ENCODE measurements around the gene DENND1A. TPM values are rescaled to one million over a fixed set of nuclear protein-coding genes. Genes with fewer than 3 reads are reported as not detected.

The DENND1A gene
- total RNA-seq, 2 donors from 2014 or later = 18.9 to 26.8 TPM

DNA sequence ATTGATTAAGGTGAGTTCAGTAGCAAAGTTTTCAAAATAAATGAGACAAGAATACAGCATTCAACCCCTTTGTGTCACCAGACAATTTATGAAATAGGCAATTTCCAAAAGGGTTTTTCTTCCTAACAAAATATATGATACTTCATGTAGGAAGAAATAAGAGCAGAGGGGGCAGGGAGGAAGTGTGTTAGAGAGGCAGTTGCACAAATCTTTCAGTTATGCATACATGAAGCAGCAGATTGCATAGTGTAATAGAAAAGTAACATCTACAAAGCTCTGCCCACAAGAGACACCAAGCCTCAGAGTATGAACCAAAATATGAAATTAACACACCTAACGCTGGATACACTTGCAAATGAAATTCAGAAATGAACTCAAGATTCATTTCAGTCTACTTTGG, 157.0 kb downstream of the DENND1A start:
- Histone ChIP-seq H3K36me3 (no peaks in the 10 kb centered on the region), H3K27ac (no peak overlapping the region), H3K4me1 (replicated peaks) (no peaks in the 10 kb centered on the region), H3K4me3 (no peak overlapping the region), H3K9me3 (no peaks in the 10 kb centered on the region), H3K27me3 (replicated peaks; ENCODE audit: insufficient read depth) (no peaks in the 10 kb centered on the region)
- TF ChIP-seq POLR2A (IDR thresholded peaks at IDR 0.05) (no peak), POLR2AphosphoS5 (IDR thresholded peaks at IDR 0.05) (no peak)
- TF ChIP-seq, protein P1, sequence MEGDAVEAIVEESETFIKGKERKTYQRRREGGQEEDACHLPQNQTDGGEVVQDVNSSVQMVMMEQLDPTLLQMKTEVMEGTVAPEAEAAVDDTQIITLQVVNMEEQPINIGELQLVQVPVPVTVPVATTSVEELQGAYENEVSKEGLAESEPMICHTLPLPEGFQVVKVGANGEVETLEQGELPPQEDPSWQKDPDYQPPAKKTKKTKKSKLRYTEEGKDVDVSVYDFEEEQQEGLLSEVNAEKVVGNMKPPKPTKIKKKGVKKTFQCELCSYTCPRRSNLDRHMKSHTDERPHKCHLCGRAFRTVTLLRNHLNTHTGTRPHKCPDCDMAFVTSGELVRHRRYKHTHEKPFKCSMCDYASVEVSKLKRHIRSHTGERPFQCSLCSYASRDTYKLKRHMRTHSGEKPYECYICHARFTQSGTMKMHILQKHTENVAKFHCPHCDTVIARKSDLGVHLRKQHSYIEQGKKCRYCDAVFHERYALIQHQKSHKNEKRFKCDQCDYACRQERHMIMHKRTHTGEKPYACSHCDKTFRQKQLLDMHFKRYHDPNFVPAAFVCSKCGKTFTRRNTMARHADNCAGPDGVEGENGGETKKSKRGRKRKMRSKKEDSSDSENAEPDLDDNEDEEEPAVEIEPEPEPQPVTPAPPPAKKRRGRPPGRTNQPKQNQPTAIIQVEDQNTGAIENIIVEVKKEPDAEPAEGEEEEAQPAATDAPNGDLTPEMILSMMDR (IDR thresholded peaks at IDR 0.05) = no peak
- intact Hi-C loops (cut with DNase I) = no loop called here
- DNase-seq (ENCODE audit: low spot score) = no peak
- WGBS = 93% methylated on average over 1 of the region's 1 CpG

DNA sequence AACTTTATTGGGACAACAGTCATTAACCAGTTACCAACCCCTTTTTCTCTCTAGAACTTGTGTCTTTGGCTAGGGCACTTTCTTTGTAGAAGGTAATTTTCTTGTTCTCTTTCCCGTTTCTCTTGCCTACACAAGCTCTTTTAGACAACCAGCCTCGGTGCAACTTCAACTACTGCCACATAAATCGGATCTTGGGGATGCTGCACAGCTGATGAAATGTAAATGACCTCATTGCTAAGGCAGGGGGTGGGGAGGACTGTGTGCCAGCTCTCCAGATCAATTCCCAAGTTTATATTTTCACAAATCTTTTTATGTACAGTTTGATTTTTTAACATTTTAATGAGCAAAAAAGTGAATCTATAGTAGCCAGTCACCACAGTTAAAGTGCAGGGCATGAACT, 157.6 kb downstream of the DENND1A start:
- no peaks in the 10 kb centered on the region for H3K9me3 ChIP-seq
- DNase-seq (ENCODE audit: low spot score) = no peak
- H3K4me3 ChIP-seq = no peak overlapping the region
- TF ChIP-seq POLR2A (IDR thresholded peaks at IDR 0.05) (no peak), POLR2AphosphoS5 (IDR thresholded peaks at IDR 0.05) (no peak)
- TF ChIP-seq, protein P1 (IDR thresholded peaks at IDR 0.05) = no peak
- intact Hi-C loops (cut with DNase I) = no loop called here
- no peaks in the 10 kb centered on the region for H3K36me3 ChIP-seq
- 83% methylated on average over 3 of the region's 3 CpGs for WGBS
- H3K27me3 ChIP-seq (replicated peaks; ENCODE audit: insufficient read depth) = no peaks in the 10 kb centered on the region
- H3K4me1 ChIP-seq (replicated peaks) = no peaks in the 10 kb centered on the region
- H3K27ac ChIP-seq = no peak overlapping the region

DNA sequence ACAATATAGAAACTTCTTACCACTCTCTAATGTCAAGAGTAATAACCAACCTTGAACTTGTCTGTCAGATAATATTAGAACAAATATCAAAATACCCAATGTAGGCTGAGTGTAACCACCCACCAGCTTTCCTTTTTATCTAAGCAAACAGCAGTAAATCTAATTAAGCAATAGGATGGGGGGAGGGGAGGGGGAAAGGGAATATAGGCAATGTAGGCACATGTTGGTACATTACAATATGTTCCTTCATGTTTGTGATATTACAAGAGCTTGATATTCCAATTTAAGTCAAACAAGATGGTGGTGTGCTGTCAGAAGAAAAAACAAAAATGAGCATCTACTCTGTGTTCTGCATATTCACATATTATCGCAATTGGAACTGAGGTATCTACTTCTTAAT, 158.2 kb downstream of the DENND1A start:
- Histone ChIP-seq H3K27ac (no peak overlapping the region), H3K27me3 (replicated peaks; ENCODE audit: insufficient read depth) (no peaks in the 10 kb centered on the region), H3K36me3 (no peaks in the 10 kb centered on the region), H3K9me3 (no peaks in the 10 kb centered on the region), H3K4me1 (replicated peaks) (no peaks in the 10 kb centered on the region), H3K4me3 (no peak overlapping the region)
- intact Hi-C loops (cut with DNase I) = no loop called here
- 100% methylated on average over 1 of the region's 1 CpG for WGBS
- TF ChIP-seq, protein P1 (IDR thresholded peaks at IDR 0.05) = no peak
- TF ChIP-seq POLR2A (IDR thresholded peaks at IDR 0.05) (no peak), POLR2AphosphoS5 (IDR thresholded peaks at IDR 0.05) (no peak)
- no peak for DNase-seq (ENCODE audit: low spot score)

DNA sequence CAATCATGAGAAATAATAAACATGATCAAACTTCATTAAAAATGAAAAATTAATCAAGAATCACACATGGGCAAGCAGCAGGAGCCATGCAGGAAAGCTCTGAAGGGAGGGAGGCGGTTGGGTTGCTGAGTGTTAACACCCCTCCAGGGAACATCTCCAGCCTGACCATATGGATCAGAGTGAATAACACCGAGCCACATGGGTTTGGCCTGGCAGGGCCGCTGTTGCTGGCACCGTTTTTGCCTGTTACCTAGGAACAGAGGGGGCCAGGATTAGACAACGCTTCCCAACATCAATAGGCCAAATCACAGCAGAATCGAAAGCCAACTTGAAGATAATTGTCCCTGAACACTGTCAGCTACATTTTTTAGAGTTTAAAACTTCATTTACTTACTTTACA, 160.2 kb downstream of the DENND1A start:
- no peak for TF ChIP-seq POLR2AphosphoS5 (IDR thresholded peaks at IDR 0.05)
- TF ChIP-seq POLR2A (IDR thresholded peaks at IDR 0.05) = no peak
- no peak overlapping the region for H3K4me3 ChIP-seq
- H3K27me3 ChIP-seq (replicated peaks; ENCODE audit: insufficient read depth) = no peaks in the 10 kb centered on the region
- H3K4me1 ChIP-seq (replicated peaks) = no peaks in the 10 kb centered on the region
- no peaks in the 10 kb centered on the region for H3K9me3 ChIP-seq
- no peak for DNase-seq (ENCODE audit: low spot score)
- 75% methylated on average over 6 of the region's 6 CpGs for WGBS
- no peak overlapping the region for H3K27ac ChIP-seq
- intact Hi-C loops (cut with DNase I) = no loop called here
- H3K36me3 ChIP-seq = no peaks in the 10 kb centered on the region

DNA sequence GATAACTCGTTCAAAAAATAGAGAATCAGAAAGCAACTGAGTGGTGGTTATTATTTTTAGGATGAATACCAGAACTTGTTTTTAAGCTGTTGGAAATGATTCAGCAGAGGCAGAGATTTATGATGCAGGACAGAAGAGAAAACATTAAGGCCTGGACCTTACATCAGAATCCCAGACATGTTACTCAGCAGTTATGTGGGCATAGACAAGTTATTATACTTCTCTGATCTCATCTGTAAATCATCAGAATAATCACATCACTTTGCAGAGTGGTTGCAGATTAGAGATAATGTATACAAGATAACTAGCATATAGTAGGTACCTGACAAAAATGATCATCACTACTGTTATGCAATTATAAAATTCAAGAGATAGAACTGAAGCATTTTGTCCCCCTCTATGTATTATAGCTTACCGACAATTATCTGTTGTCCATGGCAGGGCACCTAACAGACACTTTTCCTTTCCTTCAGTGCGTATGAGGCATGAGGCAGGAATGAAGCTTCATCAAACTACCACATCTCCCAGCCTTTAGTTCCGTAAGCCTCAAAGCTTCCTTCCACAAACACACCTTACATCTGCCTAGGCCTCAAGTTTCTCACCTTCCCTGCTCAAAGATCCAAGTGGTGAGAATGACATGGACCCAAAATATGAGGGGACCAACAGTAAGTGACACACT, 165.9 kb downstream of the DENND1A start:
- Histone ChIP-seq H3K27me3 (replicated peaks; ENCODE audit: insufficient read depth) (no peaks in the 10 kb centered on the region), H3K27ac (no peak overlapping the region), H3K9me3 (no peaks in the 10 kb centered on the region), H3K36me3 (no peaks in the 10 kb centered on the region), H3K4me1 (replicated peaks) (no peaks in the 10 kb centered on the region), H3K4me3 (no peak overlapping the region)
- TF ChIP-seq POLR2A (IDR thresholded peaks at IDR 0.05) = no peak
- TF ChIP-seq, protein P1 (IDR thresholded peaks at IDR 0.05) = no peak
- no peak for TF ChIP-seq POLR2AphosphoS5 (IDR thresholded peaks at IDR 0.05)
- intact Hi-C loops (cut with DNase I) = no loop called here
- WGBS = 92% methylated on average over 4 of the region's 4 CpGs
- DNase-seq (ENCODE audit: low spot score) = no peak
